ENCODE data around the gene C22orf42. TPM values are rescaled to one million over a fixed set of nuclear protein-coding genes. Genes with fewer than 3 reads are reported as not detected.

C22orf42 gene
- total RNA-seq, 1 experiment from 2014 or later = not detected

- intact Hi-C loops (cut with micrococcal nuclease; ENCODE audit: unreplicated experiment) = loop anchor here (5.0 to 10.0 kb wide), 2 partner anchors 230 to 267 kb away; partner anchors contain the start of gene FBXO7
- TF ChIP-seq CTCF (conservative IDR thresholded peaks at IDR 0.05; ENCODE audit: low read depth, low read length) (peak; percentile 30; the same call in 1 of the 2 replicates), EZH2 (IDR thresholded peaks at IDR 0.05; ENCODE audit: borderline replicate concordance, low read depth, low read length, poor library complexity, severe bottlenecking) (no peak)
- no peaks in the 10 kb centered on the region for H3K36me3 ChIP-seq (ENCODE audit: insufficient read depth, low read length, poor library complexity, severe bottlenecking)
- peaks cover 18% of the 10 kb centered on the region for H3K27me3 ChIP-seq (replicated peaks; ENCODE audit: insufficient read depth, low read depth, low read length, poor library complexity)
- peak within 1 kb of the TSS; percentile 46 for H3K4me3 ChIP-seq (ENCODE audit: low read depth, low read length, poor library complexity, severe bottlenecking)
- H3K9me3 ChIP-seq (ENCODE audit: low read depth, low read length, poor library complexity, severe bottlenecking) = no peaks in the 10 kb centered on the region
- peak; percentile 88 for DNase-seq (ENCODE audit: low spot score)
- POLR2A ChIA-PET (ENCODE audit: low non-redundant PET) = interaction anchor here (0.6 kb wide), 1 partner anchor 747 kb away, joined by 14 read pairs; no protein-coding TSS in a partner anchor
- H3K4me1 ChIP-seq (ENCODE audit: insufficient read depth, low read length, poor library complexity, severe bottlenecking) = peaks cover 4% of the 10 kb centered on the region
- CTCF ChIA-PET = interaction anchor here (1.5 kb wide), 1 partner anchor 269 kb away, joined by 11 read pairs; the partner anchor contains the start of gene FBXO7
- BruUV-seq (replicated peaks) = no TSS peak
- no peak within 1 kb of the TSS for H3K27ac ChIP-seq (ENCODE audit: low read depth, low read length, poor library complexity, severe bottlenecking)
Measured at GRCh38 chr22:32204856-32205722, 46.0 kb upstream of the C22orf42 start, which contains the start of gene RFPL2. RFPL2 (minus strand) TSS chr22:32205073; CDS start chr22:32202451, 2,622 bp downstream.

GRCh38 chr22:32204040-32204855 is 45.1 kb upstream of the C22orf42 start:
- H3K27me3 ChIP-seq (replicated peaks; ENCODE audit: insufficient read depth, low read depth, low read length, poor library complexity) = peaks cover 18% of the 10 kb centered on the region
- intact Hi-C loops (cut with micrococcal nuclease; ENCODE audit: unreplicated experiment) = loop anchor here (5.0 to 10.0 kb wide), 2 partner anchors 229 to 268 kb away; partner anchors contain the start of gene FBXO7
- H3K36me3 ChIP-seq (ENCODE audit: insufficient read depth, low read length, poor library complexity, severe bottlenecking) = no peaks in the 10 kb centered on the region
- H3K4me1 ChIP-seq (ENCODE audit: insufficient read depth, low read length, poor library complexity, severe bottlenecking) = peaks cover 4% of the 10 kb centered on the region
- H3K9me3 ChIP-seq (ENCODE audit: low read depth, low read length, poor library complexity, severe bottlenecking) = no peaks in the 10 kb centered on the region
- no peak; the same call in 1 of the 2 replicates for TF ChIP-seq CTCF (conservative IDR thresholded peaks at IDR 0.05; ENCODE audit: low read depth, low read length)
- TF ChIP-seq EZH2 (IDR thresholded peaks at IDR 0.05; ENCODE audit: borderline replicate concordance, low read depth, low read length, poor library complexity, severe bottlenecking) = no peak
- peak; percentile 19 for DNase-seq (ENCODE audit: low spot score)
- CTCF ChIA-PET = interaction anchor here (0.6 to 1.5 kb wide), 2 partner anchors 252 to 270 kb away, joined by 4 to 11 read pairs; partner anchors contain the start of gene FBXO7
- H3K27ac ChIP-seq (ENCODE audit: low read depth, low read length, poor library complexity, severe bottlenecking) = no peak overlapping the region
- BruUV-seq (replicated peaks) = no TSS peak
- H3K4me3 ChIP-seq (ENCODE audit: low read depth, low read length, poor library complexity, severe bottlenecking) = peak overlapping the region; percentile 46
- POLR2A ChIA-PET (ENCODE audit: low non-redundant PET) = interaction anchor here (0.6 kb wide), 1 partner anchor 746 kb away, joined by 14 read pairs; no protein-coding TSS in a partner anchor
